Neural crest cell (in vitro differentiated cells): ENCODE results near the gene PATJ. TPM values are rescaled to one million over a fixed set of nuclear protein-coding genes. Genes with fewer than 3 reads are reported as not detected.

ENCODE experiments used
- DNase-seq: peaks from one replicate; pipeline ENCODE4 v3.0.0; 2021; ENCODE audit warnings: low read depth, mixed read lengths, low spot score
- H3K27ac Mint-ChIP-seq: one replicate; pipeline ENCODE4 v1.8.0; 2021; ENCODE audit warnings: mild to moderate bottlenecking, mixed read lengths; ENCODE audit not compliant: unreplicated experiment
- H3K27me3 Mint-ChIP-seq: 2 replicates; pipeline ENCODE4 v1.8.0; 2021; ENCODE audit warnings: low read depth, mild to moderate bottlenecking, mixed read lengths
- H3K36me3 Mint-ChIP-seq: 2 replicates; pipeline ENCODE4 v1.8.0; 2021; ENCODE audit warnings: low read depth, mild to moderate bottlenecking, mixed read lengths
- H3K4me1 Mint-ChIP-seq: 2 replicates; pipeline ENCODE4 v1.8.0; 2021; ENCODE audit warnings: mixed read lengths
- H3K4me3 Mint-ChIP-seq: one replicate; pipeline ENCODE4 v1.8.0; 2021; ENCODE audit warnings: mild to moderate bottlenecking, mixed read lengths
- H3K9me3 Mint-ChIP-seq: 2 replicates; pipeline ENCODE4 v1.8.0; 2021; ENCODE audit warnings: mixed read lengths
- total RNA-seq: library from RNA; stranded (reverse); gene quantifications from 2 replicates; pipeline ENCODE4 v1.2.1, GENCODE V29; 2021
- TF ChIP-seq, protein P1 (sequence below): fragments of 200-600 bp; sonication (generic); conservative IDR thresholded peaks from 2 replicates; pipeline ENCODE4 v1.5.0; 2021; ENCODE audit warnings: antibody characterized with exemption, mild to moderate bottlenecking

Gene PATJ
- total RNA-seq, 1 donor from 2014 or later = 3.9 TPM

DNA sequence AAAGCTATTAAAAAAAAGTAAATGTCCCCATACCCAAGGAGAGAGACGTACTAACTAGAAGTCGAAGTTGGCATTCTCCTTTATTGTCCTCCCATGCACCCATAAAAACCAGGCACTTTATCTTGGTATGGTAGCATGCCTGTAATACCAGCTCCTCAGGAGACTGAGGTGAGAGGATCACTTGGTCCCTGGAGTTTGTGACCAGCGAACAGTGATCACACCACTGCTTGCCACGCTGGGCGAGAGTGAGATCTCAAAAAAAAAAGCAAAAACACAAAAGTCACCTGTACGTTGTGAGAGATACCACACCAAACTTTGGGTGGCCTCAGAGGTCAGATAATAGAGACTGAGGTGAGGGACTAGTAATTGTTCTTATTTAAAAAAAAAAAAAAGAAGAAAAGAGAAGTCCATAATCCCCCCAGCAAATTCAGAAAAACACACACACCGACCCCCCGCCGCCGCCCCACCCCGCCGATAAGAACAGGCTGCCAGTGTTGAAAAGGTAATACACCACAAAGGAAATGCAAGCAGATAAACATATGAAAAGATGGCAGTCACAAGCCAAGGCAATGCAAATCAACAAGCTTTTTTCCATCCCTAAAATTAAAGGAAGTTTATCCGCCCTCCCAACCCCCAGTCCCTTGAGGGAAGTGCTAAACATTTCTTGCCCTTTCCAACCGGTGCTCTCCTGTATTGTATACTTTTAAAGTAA, 455.9 kb downstream of the PATJ start:
- TF ChIP-seq, protein P1, sequence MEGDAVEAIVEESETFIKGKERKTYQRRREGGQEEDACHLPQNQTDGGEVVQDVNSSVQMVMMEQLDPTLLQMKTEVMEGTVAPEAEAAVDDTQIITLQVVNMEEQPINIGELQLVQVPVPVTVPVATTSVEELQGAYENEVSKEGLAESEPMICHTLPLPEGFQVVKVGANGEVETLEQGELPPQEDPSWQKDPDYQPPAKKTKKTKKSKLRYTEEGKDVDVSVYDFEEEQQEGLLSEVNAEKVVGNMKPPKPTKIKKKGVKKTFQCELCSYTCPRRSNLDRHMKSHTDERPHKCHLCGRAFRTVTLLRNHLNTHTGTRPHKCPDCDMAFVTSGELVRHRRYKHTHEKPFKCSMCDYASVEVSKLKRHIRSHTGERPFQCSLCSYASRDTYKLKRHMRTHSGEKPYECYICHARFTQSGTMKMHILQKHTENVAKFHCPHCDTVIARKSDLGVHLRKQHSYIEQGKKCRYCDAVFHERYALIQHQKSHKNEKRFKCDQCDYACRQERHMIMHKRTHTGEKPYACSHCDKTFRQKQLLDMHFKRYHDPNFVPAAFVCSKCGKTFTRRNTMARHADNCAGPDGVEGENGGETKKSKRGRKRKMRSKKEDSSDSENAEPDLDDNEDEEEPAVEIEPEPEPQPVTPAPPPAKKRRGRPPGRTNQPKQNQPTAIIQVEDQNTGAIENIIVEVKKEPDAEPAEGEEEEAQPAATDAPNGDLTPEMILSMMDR = no peak
- Mint-ChIP-seq H3K36me3 (peaks cover 4% of the 10 kb centered on the region), H3K9me3 (peaks cover 5% of the 10 kb centered on the region), H3K27me3 (peaks cover 59% of the 10 kb centered on the region), H3K4me1 (peaks cover 32% of the 10 kb centered on the region), H3K4me3 (peak overlapping the region; percentile 4), H3K27ac (no peak overlapping the region)
- DNase-seq = no peak

DNA sequence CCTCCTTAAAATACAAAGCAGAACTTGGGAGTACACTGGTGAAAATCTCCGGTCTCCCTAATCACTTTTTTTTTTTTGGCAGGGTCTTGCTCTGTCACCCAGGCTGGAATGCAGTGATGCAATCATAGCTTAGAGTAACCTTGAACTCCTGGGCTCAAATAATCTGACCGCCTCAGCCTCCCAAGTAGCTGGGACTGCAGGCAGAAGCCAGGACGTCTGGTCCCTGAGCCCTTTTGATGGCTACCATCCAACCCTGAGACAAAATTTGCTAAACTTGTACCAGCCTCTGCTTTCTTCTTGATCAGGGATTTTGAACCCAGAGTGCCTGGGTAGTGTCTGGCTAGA, 456.5 kb downstream of the PATJ start:
- TF ChIP-seq, protein P1 = no peak
- peaks cover 54% of the 10 kb centered on the region for H3K27me3 Mint-ChIP-seq
- peaks cover 32% of the 10 kb centered on the region for H3K4me1 Mint-ChIP-seq
- peaks cover 4% of the 10 kb centered on the region for H3K36me3 Mint-ChIP-seq
- DNase-seq = no peak
- H3K4me3 Mint-ChIP-seq = peak overlapping the region; percentile 4
- H3K9me3 Mint-ChIP-seq = peaks cover 5% of the 10 kb centered on the region
- no peak overlapping the region for H3K27ac Mint-ChIP-seq

DNA sequence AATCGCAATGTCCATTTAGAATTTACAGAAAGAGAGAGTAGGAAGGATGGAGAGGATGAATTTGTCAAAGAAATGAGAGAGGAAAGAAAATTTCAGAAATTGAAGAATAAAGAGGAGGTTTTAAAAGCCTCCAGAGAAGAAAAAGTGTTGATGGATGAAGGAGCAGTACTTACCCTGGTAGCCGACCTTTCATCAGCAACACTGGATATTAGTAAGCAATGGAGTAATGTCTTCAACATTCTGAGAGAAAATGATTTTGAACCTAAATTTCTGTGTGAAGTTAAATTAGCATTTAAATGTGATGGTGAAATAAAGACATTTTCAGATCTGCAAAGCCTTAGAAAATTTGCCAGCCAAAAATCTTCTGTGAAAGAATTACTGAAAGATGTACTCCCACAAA, 464.9 kb downstream of the PATJ start:
- H3K9me3 Mint-ChIP-seq = peaks cover 20% of the 10 kb centered on the region
- H3K36me3 Mint-ChIP-seq = peaks cover 53% of the 10 kb centered on the region
- H3K4me3 Mint-ChIP-seq = no peak overlapping the region

DNA sequence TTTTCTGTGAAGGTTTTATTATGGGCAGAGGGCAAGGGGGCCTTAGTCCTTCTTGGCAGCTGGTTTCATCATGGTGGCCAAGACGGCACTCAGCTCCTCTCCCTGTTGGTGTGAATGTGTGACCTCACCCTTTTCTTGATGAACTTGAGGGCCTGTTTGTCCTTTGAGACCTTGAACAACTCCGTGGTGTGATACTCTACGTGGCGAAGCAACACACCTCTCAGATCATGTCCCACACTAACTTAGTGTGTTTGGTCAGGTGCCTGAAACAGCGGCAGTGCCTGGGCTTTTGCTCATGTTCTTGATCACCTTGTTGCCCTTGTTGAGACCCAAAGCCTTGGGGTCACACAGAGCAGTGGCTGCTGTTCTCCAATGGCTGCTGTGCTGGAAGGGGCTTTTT, 465.8 kb downstream of the PATJ start:
- TF ChIP-seq, protein P1 = no peak
- no peak for DNase-seq
- Mint-ChIP-seq H3K4me1 (no peaks in the 10 kb centered on the region), H3K27me3 (no peaks in the 10 kb centered on the region), H3K36me3 (peaks cover 54% of the 10 kb centered on the region), H3K4me3 (no peak overlapping the region), H3K9me3 (peaks cover 20% of the 10 kb centered on the region), H3K27ac (peak overlapping the region; percentile 78)

More for the DNA sequence above, 464.9 kb downstream of the PATJ start:
- Mint-ChIP-seq H3K4me1 (no peaks in the 10 kb centered on the region), H3K27ac (no peak overlapping the region), H3K27me3 (no peaks in the 10 kb centered on the region)
- no peak for DNase-seq
- TF ChIP-seq, protein P1 = no peak

DNA sequence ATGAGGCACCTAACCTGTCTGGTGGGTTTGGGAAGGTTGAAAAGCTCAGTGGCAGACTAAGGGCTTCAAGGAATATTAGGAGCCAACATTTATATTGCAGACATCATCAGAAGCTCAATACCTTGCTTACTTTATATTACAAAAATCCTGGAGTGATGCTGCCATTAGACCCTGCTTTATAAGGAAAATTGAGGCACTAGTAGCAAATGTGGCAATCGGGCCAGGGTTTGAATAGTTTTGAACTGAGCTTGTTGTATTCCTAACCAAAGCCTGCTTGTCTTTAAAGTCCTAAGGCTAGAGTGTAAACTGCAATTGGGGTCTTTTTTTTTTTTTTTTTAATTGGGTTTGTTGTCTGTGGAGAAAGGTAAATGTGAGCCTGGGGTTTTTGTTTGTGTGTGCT, 466.7 kb downstream of the PATJ start:
- Mint-ChIP-seq H3K27me3 (no peaks in the 10 kb centered on the region), H3K4me3 (no peak overlapping the region), H3K36me3 (peaks cover 55% of the 10 kb centered on the region), H3K27ac (no peak overlapping the region), H3K4me1 (no peaks in the 10 kb centered on the region), H3K9me3 (peaks cover 20% of the 10 kb centered on the region)
- TF ChIP-seq, protein P1 = no peak
- DNase-seq = no peak
